ENCODE measurements around the gene MME. TPM values are rescaled to one million over a fixed set of nuclear protein-coding genes. Genes with fewer than 3 reads are reported as not detected.

The MME gene
- total RNA-seq, 1 donor from 2014 or later, result 11.6 TPM

- no peak for DNase-seq (ENCODE audit: extremely low read depth, low read depth, low spot score)
Measured at GRCh38 chr3:155229086-155229485, 149.0 kb downstream of the MME start.

- DNase-seq (ENCODE audit: extremely low read depth, low read depth, low spot score), result no peak
Measured at GRCh38 chr3:155230382-155230781, 150.3 kb downstream of the MME start.

- no peak for DNase-seq (ENCODE audit: extremely low read depth, low read depth, low spot score)
Measured at GRCh38 chr3:155231792-155232191, 151.7 kb downstream of the MME start.

- no peak for DNase-seq (ENCODE audit: extremely low read depth, low read depth, low spot score)
Measured at GRCh38 chr3:155232605-155233004, 152.5 kb downstream of the MME start.

- DNase-seq (ENCODE audit: extremely low read depth, low read depth, low spot score), result no peak
Measured at GRCh38 chr3:155233213-155233612, 153.1 kb downstream of the MME start.

Other genes starting within 250 kb of the MME start
- not detected in 2 replicates for gene STRIT1, start 213.4 kb downstream of the MME start, total RNA-seq